ENCODE data around the gene PRUNE2.

PRUNE2 gene

GRCh38 chr9:76616780-76617179 lies 289.1 kb downstream of the PRUNE2 start:
- H3K4me3 ChIP-seq (ENCODE audit: low read depth, low read length): no peak overlapping the region
- no peak for DNase-seq (ENCODE audit: low read depth)
- TF ChIP-seq CTCF (IDR thresholded peaks at IDR 0.05; ENCODE audit: low read depth, low read length, missing control alignments): no peak

DNA sequence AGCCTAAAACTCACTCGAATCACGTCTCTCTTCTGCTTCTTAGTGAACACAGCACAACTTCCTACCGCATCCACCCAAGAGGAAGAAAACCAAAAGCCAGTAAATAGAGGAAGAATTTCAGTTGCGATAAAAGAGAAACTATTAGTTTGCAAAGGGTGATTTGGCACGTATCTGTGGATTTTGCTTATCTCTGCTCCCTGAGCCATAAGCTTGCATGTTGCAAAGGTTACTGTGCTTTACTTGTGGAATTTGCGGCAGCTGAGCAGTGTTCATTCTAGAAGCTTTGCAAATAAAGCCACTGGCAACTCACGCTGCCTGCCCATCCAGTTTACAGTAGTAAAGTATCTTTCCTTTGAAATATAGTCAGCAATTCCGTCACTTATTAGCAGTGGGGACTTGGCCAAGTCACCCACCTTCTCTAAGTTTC lies 290.7 kb downstream of the PRUNE2 start:
- no peak for DNase-seq (ENCODE audit: low read depth)
- no peak overlapping the region for H3K4me3 ChIP-seq (ENCODE audit: low read depth, low read length)
- no peak for TF ChIP-seq CTCF (IDR thresholded peaks at IDR 0.05; ENCODE audit: low read depth, low read length, missing control alignments)

DNA sequence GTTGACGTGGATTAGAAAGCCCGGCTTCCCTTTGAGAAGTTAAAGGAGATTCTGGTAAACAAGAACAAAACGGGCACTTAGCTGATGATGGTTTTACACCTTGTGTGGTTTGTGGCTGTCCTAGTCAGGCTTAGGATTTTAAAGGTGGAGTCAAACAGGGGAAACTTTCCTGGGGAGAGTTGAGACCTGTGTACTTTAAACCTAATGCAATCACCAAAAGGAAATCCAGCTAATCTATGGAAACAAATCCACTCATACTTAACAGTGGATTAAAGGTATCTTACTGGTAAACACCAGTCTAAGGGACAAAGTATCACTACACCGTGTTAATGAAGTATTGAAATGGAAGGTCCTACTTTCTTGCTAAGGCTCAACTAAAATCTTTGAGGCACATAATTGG lies 291.9 kb downstream of the PRUNE2 start:
- no peak for TF ChIP-seq CTCF (IDR thresholded peaks at IDR 0.05; ENCODE audit: low read depth, low read length, missing control alignments)
- H3K4me3 ChIP-seq (ENCODE audit: low read depth, low read length): no peak overlapping the region
- DNase-seq (ENCODE audit: low read depth): no peak

GRCh38 chr9:76613150-76613781 lies 292.6 kb downstream of the PRUNE2 start:
- no peak for DNase-seq (ENCODE audit: low read depth)
- no peak for TF ChIP-seq CTCF (IDR thresholded peaks at IDR 0.05; ENCODE audit: low read depth, low read length, missing control alignments)
- H3K4me3 ChIP-seq (ENCODE audit: low read depth, low read length): no peak overlapping the region

GRCh38 chr9:76610011-76610352 lies 295.9 kb downstream of the PRUNE2 start:
- TF ChIP-seq CTCF (IDR thresholded peaks at IDR 0.05; ENCODE audit: low read depth, low read length, missing control alignments): no peak
- DNase-seq (ENCODE audit: low read depth): no peak
- H3K4me3 ChIP-seq (ENCODE audit: low read depth, low read length): no peak overlapping the region

DNA sequence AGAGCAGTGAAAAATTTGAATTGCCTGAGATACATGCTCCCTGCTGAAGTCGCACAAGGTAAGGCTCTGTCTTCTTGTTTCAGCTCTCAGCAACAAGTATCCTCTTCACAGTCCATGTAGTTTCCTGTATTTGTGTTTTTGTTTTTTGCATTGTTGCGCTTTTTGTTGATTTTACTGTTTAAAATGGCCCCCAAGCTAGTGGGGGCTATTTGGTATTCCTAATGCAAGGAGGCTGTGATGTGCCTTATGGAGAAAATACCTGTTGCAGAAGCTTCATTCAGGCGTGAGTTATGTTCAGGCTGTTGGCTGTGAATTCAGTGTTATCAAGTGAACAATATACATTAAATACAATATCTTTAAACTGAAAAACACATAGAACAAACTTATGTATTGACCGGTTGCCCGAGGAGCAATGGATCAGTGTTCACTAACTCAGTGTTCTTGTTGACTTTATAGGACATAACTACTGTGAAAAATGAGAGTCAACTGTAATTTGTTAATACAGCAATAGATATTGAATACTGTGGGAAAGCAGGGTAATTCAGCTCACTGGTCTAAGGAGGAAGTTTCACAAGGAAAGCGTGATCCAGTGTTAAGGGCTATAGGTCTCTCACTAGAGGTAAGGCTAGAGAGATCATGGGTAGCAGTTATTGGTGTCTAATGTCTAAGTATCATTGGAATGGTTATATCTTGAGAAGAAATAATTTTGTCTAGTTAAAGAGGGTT lies 296.5 kb downstream of the PRUNE2 start:
- no peak overlapping the region for H3K4me3 ChIP-seq (ENCODE audit: low read depth, low read length)
- DNase-seq (ENCODE audit: low read depth): no peak
- TF ChIP-seq CTCF (IDR thresholded peaks at IDR 0.05; ENCODE audit: low read depth, low read length, missing control alignments): no peak

Data from GM12864 (cell line).